Activated T-cell treated with anti-CD3 and anti-CD28 coated beads, Interleukin-2, amount 50 U/mL, for 72 hours (primary cell): ENCODE results near the gene KAZALD1. TPM values are rescaled to one million over a fixed set of nuclear protein-coding genes. Genes with fewer than 3 reads are reported as not detected.

Source experiments
- ATAC-seq, 2 donors: fragments of 150-1000 bp; cut with Tn5 transposase; replicated peaks in 1 of 2; 2 replicates each; pipeline ENCODE4 v1.10.0; 2021; ENCODE audit warnings: moderate library complexity in 2 of 2, mild to moderate bottlenecking in 1 of 2
- DNase-seq, 2 donors: peaks; one replicate each; pipeline ENCODE4 v3.0.0; 2021 to 2022; ENCODE audit warnings: mixed read lengths in 1 of 2
- H3K27ac Mint-ChIP-seq: one replicate; pipeline ENCODE4 v1.8.0; 2022; ENCODE audit warnings: mild to moderate bottlenecking, moderate library complexity, mixed read lengths
- H3K27me3 Mint-ChIP-seq: one replicate; pipeline ENCODE4 v1.8.0; 2022; ENCODE audit warnings: low read depth, mixed read lengths
- H3K36me3 Mint-ChIP-seq, 2 donors: one replicate each; pipeline ENCODE4 v1.8.0; 2022; ENCODE audit warnings: mixed read lengths in 2 of 2, mild to moderate bottlenecking in 1 of 2; ENCODE audit not compliant: insufficient read depth in 2 of 2
- H3K4me1 Mint-ChIP-seq: one replicate; pipeline ENCODE4 v1.8.0; 2022; ENCODE audit warnings: low read depth, mixed read lengths
- H3K4me3 Mint-ChIP-seq, 2 donors: one replicate each; pipeline ENCODE4 v1.8.0; 2022; ENCODE audit warnings: mild to moderate bottlenecking in 2 of 2, mixed read lengths in 2 of 2, moderate library complexity in 2 of 2
- H3K9me3 Mint-ChIP-seq, 2 donors: one replicate each; pipeline ENCODE4 v1.8.0; 2022; ENCODE audit warnings: mixed read lengths in 2 of 2
- total RNA-seq, 2 donors: library from RNA; stranded (reverse); gene quantifications; one replicate each; pipeline ENCODE4 v1.2.3, GENCODE V29; 2022

Gene KAZALD1
- total RNA-seq, 2 donors from 2014 or later: 0.49 to 0.53 TPM

- Mint-ChIP-seq H3K4me1 (no peaks in the 10 kb centered on the region), H3K27me3 (peaks cover 57% of the 10 kb centered on the region), H3K36me3 (no peaks in the 10 kb centered on the region), H3K4me3 (no peak overlapping the region), H3K27ac (no peak overlapping the region), H3K9me3 (no peaks in the 10 kb centered on the region)
- DNase-seq (no peak), ATAC-seq (no peak)
These were observed 49.8 kb downstream of the KAZALD1 start for GRCh38 chr10:101111547-101111946.

DNA sequence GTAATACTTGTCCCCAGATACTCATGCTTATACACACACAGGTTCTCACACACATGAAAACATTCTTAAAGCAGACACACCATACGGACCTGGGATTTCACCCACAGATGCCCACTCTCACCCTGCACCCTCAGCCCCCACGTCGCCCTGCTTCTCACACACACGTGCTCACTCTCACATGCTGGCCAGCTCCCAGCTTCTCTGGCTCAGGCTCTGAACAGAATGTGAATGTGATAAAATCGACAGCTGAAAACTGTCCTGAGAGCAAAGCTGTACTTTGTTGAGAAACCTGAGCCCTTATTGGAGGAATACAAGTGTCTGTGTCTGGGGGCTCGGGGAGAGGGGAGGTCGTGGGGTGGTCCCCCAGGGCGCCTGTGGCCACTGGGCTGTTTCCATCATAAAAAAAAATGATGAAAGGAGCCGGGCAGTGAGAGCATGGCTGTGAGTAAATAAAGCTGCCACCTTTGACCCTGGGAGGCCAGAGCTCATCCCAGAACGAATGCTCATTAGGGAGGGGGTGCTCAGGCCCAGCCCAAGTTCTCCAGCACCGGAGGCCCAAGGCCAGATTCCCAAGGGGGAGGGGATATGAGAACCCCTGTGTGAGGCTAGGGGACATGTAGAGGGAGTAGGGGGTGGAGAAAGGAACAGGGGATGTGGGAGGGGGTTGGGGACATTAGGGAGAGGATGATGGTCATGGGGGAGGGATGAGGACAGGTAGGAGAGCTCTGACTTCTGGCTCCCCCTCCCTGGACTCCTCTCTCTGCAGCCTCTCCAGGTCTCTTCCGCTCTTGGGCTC is 51.2 kb downstream of the KAZALD1 start:
- Mint-ChIP-seq H3K9me3 (no peaks in the 10 kb centered on the region), H3K27ac (no peak overlapping the region), H3K27me3 (peaks cover 48% of the 10 kb centered on the region)

DNA sequence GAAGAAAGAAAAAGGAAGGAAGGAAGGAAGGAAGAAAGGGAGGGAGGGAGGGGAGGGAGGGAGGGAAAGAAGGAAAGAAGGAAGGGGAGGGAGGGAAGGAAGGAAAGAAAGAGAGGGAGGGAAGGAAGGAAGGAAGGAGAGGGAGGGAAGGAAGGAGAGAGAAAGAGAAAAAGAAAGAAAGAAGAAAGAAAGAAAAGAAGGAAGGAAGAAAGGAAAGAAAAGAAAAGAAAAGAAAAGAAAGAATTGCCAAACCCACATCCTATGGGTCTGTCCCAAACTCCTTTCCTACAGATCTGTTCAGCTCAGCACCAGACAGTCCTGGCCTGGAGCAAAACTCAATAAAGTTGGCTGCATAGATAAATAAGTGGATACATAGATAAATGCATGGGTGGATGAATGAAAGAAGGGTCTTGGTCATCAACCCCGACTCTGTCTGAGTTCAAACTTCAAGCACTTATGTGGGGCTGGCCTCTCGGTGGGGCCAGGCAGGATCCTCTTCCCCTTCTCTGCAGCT is 52.2 kb downstream of the KAZALD1 start:
- H3K4me1 Mint-ChIP-seq: no peaks in the 10 kb centered on the region
- H3K9me3 Mint-ChIP-seq: no peaks in the 10 kb centered on the region
- H3K4me3 Mint-ChIP-seq: no peak overlapping the region
- H3K27me3 Mint-ChIP-seq: peaks cover 49% of the 10 kb centered on the region
- no peak for ATAC-seq
- DNase-seq: no peak
- no peak overlapping the region for H3K27ac Mint-ChIP-seq
- H3K36me3 Mint-ChIP-seq: no peaks in the 10 kb centered on the region

More for the DNA sequence above, 51.2 kb downstream of the KAZALD1 start:
- Mint-ChIP-seq H3K36me3 (no peaks in the 10 kb centered on the region), H3K4me3 (no peak overlapping the region), H3K4me1 (no peaks in the 10 kb centered on the region)
- no peak for DNase-seq
- no peak for ATAC-seq

GRCh38 chr10:101114646-101115045 is 52.9 kb downstream of the KAZALD1 start:
- Mint-ChIP-seq H3K27ac (no peak overlapping the region), H3K9me3 (no peaks in the 10 kb centered on the region), H3K4me1 (no peaks in the 10 kb centered on the region), H3K27me3 (peaks cover 52% of the 10 kb centered on the region), H3K4me3 (no peak overlapping the region), H3K36me3 (no peaks in the 10 kb centered on the region)
- no peak for DNase-seq
- ATAC-seq: no peak

Other genes starting within 250 kb of the KAZALD1 start
- gene SLF2, start 149.0 kb upstream of the KAZALD1 start, total RNA-seq: 10 to 100 TPM; 47.4 to 52.6 TPM
- gene SEMA4G, start 92.5 kb upstream of the KAZALD1 start, total RNA-seq: under 1 TPM; 0.53 to 0.79 TPM
- gene MRPL43, start 74.5 kb upstream of the KAZALD1 start, total RNA-seq: 10 to 100 TPM; 38.2 to 41.7 TPM
- 10 to 100 TPM; 12.0 to 12.3 TPM for gene TWNK, start 74.4 kb upstream of the KAZALD1 start, total RNA-seq
- 10 to 100 TPM; 12.0 to 14.1 TPM for gene LZTS2, start 62.2 kb upstream of the KAZALD1 start, total RNA-seq
- gene PDZD7, start 30.9 kb upstream of the KAZALD1 start, total RNA-seq: under 1 TPM; 0.12 to 0.44 TPM
- gene SFXN3, start 30.8 kb upstream of the KAZALD1 start, total RNA-seq: 10 to 100 TPM; 23.5 to 24.2 TPM
- gene TLX1, start 69.3 kb downstream of the KAZALD1 start, total RNA-seq: not detected
- gene LBX1, start 167.5 kb downstream of the KAZALD1 start, total RNA-seq: not detected